K562 (cell line): ENCODE measurements around the gene MAPK1IP1L. TPM values are rescaled to one million over a fixed set of nuclear protein-coding genes. Genes with fewer than 3 reads are reported as not detected.
"Not testable (repeated sequence)": the region's sequence is repeated elsewhere in the genome, so short reads cannot be mapped to it uniquely, and the experiment has no call there.

Source experiments
- ATAC-seq: fragments of 200-7000 bp; cut with Tn5 transposase; 3 replicates; pipeline ENCODE4 v1.9.1; 2020; ENCODE audit warnings: moderate library complexity
- BruUV-seq: library from RNA; stranded (reverse); fragments of 400-500 nt; replicated peaks from 2 replicates; lab custom pipeline; 2021; lab: Mats Ljungman, UMichigan
- CTCF ChIA-PET: fragments of 300-600 bp; formaldehyde crosslinking; extraction: SDS; loops from one replicate; lab custom pipeline; 2021; ENCODE audit warnings: low intra/inter-chr PET ratio; lab: Yijun Ruan, JAX
- POLR2A ChIA-PET: fragments of 300-600, 350-650 bp; sonication (Branson Sonifier 250); formaldehyde crosslinking; extraction: SDS; loops from one replicate; lab custom pipeline; 2021; ENCODE audit warnings: antibody characterized with exemption, inconsistent platforms; lab: Yijun Ruan, JAX
- DNase-seq, 4 experiments: peaks; one replicate each; pipeline versions ENCODE4 v3.0.0 to v3.0.0-alpha.2; 2011 to 2018; ENCODE audit warnings: low spot score in 3 of 4, mixed read lengths in 3 of 4; ENCODE audit errors: extremely low read depth in 1 of 4
- FAIRE-seq: peaks from 2 replicates; lab custom pipeline; 2011; peaks lifted over from hg19 to GRCh38; lab: Jason Lieb, UNC
- H2AFZ ChIP-seq: 2 replicates; pipeline ENCODE4 v1.6.0; 2011; ENCODE audit warnings: low read depth, low read length, control low read depth, inconsistent platforms
- H3K27ac ChIP-seq: fragments of 200-600 bp; 3 replicates; pipeline ENCODE4 v1.8.0; 2011; ENCODE audit warnings: low read depth, mild to moderate bottlenecking, control low read depth, inconsistent platforms, low read length, moderate library complexity, mixed read lengths; ENCODE audit errors: extremely low read depth
- H3K27me3 ChIP-seq, 2 experiments: fragments of 300-600 bp in 1 of 2; 2 replicates in 1 of 2; 3 replicates in 1 of 2; pipeline versions ENCODE4 v1.6.0 to v1.8.0; 2011; ENCODE audit warnings: inconsistent platforms in 2 of 2, low read length in 2 of 2, mild to moderate bottlenecking in 1 of 2, mixed read lengths in 1 of 2, moderate library complexity in 1 of 2; ENCODE audit not compliant: control insufficient read depth in 2 of 2, insufficient read depth in 2 of 2
- H3K36me3 ChIP-seq: fragments of 300-600 bp; 3 replicates; pipeline ENCODE4 v1.8.0; 2011; ENCODE audit warnings: mild to moderate bottlenecking, low read length, inconsistent platforms; ENCODE audit not compliant: control insufficient read depth, insufficient read depth
- H3K4me1 ChIP-seq, 2 experiments: fragments of 200-600 bp in 1 of 2; replicated peaks in 1 of 2; 2 replicates in 1 of 2; 3 replicates in 1 of 2; pipeline versions ENCODE4 v1.5.1 to v1.8.0; 2011; ENCODE audit warnings: inconsistent platforms in 2 of 2, low read length in 2 of 2, mild to moderate bottlenecking in 1 of 2, mixed read lengths in 1 of 2, moderate library complexity in 1 of 2; ENCODE audit not compliant: control insufficient read depth in 2 of 2, insufficient read depth in 2 of 2
- H3K4me2 ChIP-seq: 2 replicates; pipeline ENCODE4 v1.6.1; 2011; ENCODE audit warnings: low read length, control low read depth, inconsistent platforms, mixed read lengths; ENCODE audit not compliant: insufficient read depth
- H3K4me3 ChIP-seq: fragments of 200-600 bp; sonication (generic), shearing (Covaris generic); 2 replicates; pipeline ENCODE4 v1.5.1; 2016; ENCODE audit warnings: control low read depth, inconsistent platforms
- H3K79me2 ChIP-seq: fragments of 200-600 bp; 3 replicates; pipeline ENCODE4 v1.8.0; 2011; ENCODE audit warnings: low read length, inconsistent platforms; ENCODE audit not compliant: control insufficient read depth, insufficient read depth
- H3K9ac ChIP-seq, 2 experiments: 2 replicates each; pipeline versions ENCODE4 v1.6.0 to v1.6.1; 2011; ENCODE audit warnings: low read depth in 2 of 2, low read length in 2 of 2, control low read depth in 1 of 2, inconsistent platforms in 1 of 2, mild to moderate bottlenecking in 1 of 2, mixed read lengths in 1 of 2; ENCODE audit not compliant: insufficient read depth in 1 of 2
- H3K9me1 ChIP-seq: one replicate; pipeline ENCODE4 v1.6.0; 2011; ENCODE audit warnings: inconsistent platforms, mild to moderate bottlenecking, low read length, moderate library complexity; ENCODE audit not compliant: control insufficient read depth, insufficient read depth
- H3K9me3 ChIP-seq: replicated peaks from 2 replicates; pipeline ENCODE4 v1.5.1; 2011; ENCODE audit warnings: low read depth, low read length, inconsistent platforms; ENCODE audit not compliant: control insufficient read depth, insufficient read depth
- H4K20me1 ChIP-seq: replicated peaks from 2 replicates; pipeline ENCODE4 v1.6.1; 2011; ENCODE audit warnings: low read length, inconsistent platforms, mixed read lengths; ENCODE audit not compliant: control insufficient read depth, insufficient read depth
- WGBS: fragments of 100-300 bp; shearing (Covaris generic); methylation state at CpG from one replicate; pipeline ENCODE4 v1.1.6; 2016; ENCODE audit warnings: low coverage, mixed read lengths; ENCODE audit not compliant: insufficient coverage; ENCODE audit errors: missing lambda C conversion rate; 5-methylcytosine and 5-hydroxymethylcytosine counted together
- in situ Hi-C: fragments of 300-500 bp; cut with MboI; formaldehyde crosslinking; loops from 4 replicates; pipeline ENCODE4 v1.15.0; 2018; ENCODE audit warnings: inconsistent platforms, mixed read lengths
- intact Hi-C: fragments of 100-400 bp; cut with micrococcal nuclease; formaldehyde crosslinking; loops from 2 replicates; pipeline ENCODE4 v1.14.2; 2022
- polyA plus RNA-seq, 8 experiments: library from polyadenylated mRNA; depleted of rRNA in 4 of 8; stranded (reverse) in 5 of 8; unstranded in 3 of 8; fragments of >200 nt; fragmentation: Nextera tagmentation in 2 of 8; fragmentation: Illumina TruSeq in 1 of 8; extraction: Ambion mirVana in 2 of 8; extraction: Trizol in 1 of 8; gene quantifications; 2 replicates each; pipeline versions ENCODE4 v1.2.1 to v1.2.3, GENCODE V29; 2011 to 2014; ENCODE audit warnings: inconsistent platforms in 1 of 8, missing spikeins in 1 of 8
- total RNA-seq, 7 experiments: library from RNA; depleted of rRNA in 6 of 7; stranded (reverse); fragments of >200 nt in 6 of 7; fragmentation: Illumina TruSeq in 2 of 7; extraction: Trizol in 2 of 7; gene quantifications; 2 replicates each; pipeline versions ENCODE4 v1.2.1 to v1.2.3, GENCODE V29; 2011 to 2021; ENCODE audit warnings: low replicate concordance in 1 of 7
- TF ChIP-seq, protein P1 (sequence below): fragments of 450-650 bp; IDR thresholded peaks from 2 replicates; pipeline ENCODE4 v1.6.1; 2017; ENCODE audit warnings: antibody characterized with exemption, mild to moderate bottlenecking

The MAPK1IP1L gene
- total and polyA plus RNA-seq, 9 of the 15 experiments (the other 6 are each of a cell fraction or from before 2014, with no cell fraction given): 32.7 to 99.4 (median 49.8) TPM

DNA sequence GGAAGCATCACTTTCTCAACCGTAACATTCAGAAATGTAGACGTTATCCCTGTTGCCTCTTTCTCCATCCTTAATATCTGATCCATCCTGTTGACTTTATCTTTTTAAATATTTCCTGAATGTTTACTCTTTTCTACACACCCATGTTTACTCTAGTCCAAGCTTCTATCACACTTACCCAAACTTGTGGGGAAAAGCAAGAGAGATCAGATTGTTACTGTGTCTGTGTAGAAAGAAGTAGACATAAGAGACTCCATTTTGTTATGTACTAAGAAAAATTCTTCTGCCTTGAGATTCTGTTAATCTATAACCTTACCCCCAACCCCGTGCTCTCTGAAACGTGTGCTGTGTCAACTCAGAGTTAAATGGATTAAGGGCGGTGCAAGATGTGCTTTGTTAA is 27.1 kb upstream of the MAPK1IP1L start:
- H3K4me1 ChIP-seq, H3K4me3 ChIP-seq, FAIRE-seq, H3K9me1 ChIP-seq, in situ Hi-C loops, ATAC-seq, H4K20me1 ChIP-seq, H3K9ac ChIP-seq, H3K27ac ChIP-seq, H2AFZ ChIP-seq, intact Hi-C loops, CTCF ChIA-PET, H3K4me2 ChIP-seq, POLR2A ChIA-PET, H3K9me3 ChIP-seq, DNase-seq, H3K27me3 ChIP-seq, BruUV-seq: not testable (repeated sequence)
- 88% methylated on average over 2 of the region's 5 CpGs for WGBS
- Histone ChIP-seq H3K36me3 (peaks cover 28% of the 10 kb centered on the region; the same call in 2 of the 3 replicates), H3K79me2 (peaks cover 72% of the 10 kb centered on the region)
- TF ChIP-seq, protein P1, sequence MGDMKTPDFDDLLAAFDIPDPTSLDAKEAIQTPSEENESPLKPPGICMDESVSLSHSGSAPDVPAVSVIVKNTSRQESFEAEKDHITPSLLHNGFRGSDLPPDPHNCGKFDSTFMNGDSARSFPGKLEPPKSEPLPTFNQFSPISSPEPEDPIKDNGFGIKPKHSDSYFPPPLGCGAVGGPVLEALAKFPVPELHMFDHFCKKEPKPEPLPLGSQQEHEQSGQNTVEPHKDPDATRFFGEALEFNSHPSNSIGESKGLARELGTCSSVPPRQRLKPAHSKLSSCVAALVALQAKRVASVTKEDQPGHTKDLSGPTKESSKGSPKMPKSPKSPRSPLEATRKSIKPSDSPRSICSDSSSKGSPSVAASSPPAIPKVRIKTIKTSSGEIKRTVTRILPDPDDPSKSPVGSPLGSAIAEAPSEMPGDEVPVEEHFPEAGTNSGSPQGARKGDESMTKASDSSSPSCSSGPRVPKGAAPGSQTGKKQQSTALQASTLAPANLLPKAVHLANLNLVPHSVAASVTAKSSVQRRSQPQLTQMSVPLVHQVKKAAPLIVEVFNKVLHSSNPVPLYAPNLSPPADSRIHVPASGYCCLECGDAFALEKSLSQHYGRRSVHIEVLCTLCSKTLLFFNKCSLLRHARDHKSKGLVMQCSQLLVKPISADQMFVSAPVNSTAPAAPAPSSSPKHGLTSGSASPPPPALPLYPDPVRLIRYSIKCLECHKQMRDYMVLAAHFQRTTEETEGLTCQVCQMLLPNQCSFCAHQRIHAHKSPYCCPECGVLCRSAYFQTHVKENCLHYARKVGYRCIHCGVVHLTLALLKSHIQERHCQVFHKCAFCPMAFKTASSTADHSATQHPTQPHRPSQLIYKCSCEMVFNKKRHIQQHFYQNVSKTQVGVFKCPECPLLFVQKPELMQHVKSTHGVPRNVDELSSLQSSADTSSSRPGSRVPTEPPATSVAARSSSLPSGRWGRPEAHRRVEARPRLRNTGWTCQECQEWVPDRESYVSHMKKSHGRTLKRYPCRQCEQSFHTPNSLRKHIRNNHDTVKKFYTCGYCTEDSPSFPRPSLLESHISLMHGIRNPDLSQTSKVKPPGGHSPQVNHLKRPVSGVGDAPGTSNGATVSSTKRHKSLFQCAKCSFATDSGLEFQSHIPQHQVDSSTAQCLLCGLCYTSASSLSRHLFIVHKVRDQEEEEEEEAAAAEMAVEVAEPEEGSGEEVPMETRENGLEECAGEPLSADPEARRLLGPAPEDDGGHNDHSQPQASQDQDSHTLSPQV: 0 out of 2 replicates have a peak, but pooled peaks have one; percentile 58
